ENCODE data around the gene IL11.

Gene IL11

GRCh38 chr19:55358493-55358892, 11.8 kb downstream of the IL11 start:
- TF ChIP-seq ZBTB7A (IDR thresholded peaks at IDR 0.05; ENCODE audit: low read depth) (no peak), TEAD4 (IDR thresholded peaks at IDR 0.05) (no peak), YY1 (IDR thresholded peaks at IDR 0.05; ENCODE audit: low read depth) (no peak)

GRCh38 chr19:55355213-55355821, 14.9 kb downstream of the IL11 start:
- TF ChIP-seq REST (IDR thresholded peaks at IDR 0.05; ENCODE audit: low read depth) (no peak), EGR1 (IDR thresholded peaks at IDR 0.05) (no peak), NFIC (IDR thresholded peaks at IDR 0.05) (0 out of 2 replicates have a peak, but pooled peaks have one; percentile 7), EP300 (IDR thresholded peaks at IDR 0.05; ENCODE audit: borderline replicate concordance) (no peak)
- TF ChIP-seq, protein P1, sequence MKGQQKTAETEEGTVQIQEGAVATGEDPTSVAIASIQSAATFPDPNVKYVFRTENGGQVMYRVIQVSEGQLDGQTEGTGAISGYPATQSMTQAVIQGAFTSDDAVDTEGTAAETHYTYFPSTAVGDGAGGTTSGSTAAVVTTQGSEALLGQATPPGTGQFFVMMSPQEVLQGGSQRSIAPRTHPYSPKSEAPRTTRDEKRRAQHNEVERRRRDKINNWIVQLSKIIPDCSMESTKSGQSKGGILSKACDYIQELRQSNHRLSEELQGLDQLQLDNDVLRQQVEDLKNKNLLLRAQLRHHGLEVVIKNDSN (IDR thresholded peaks at IDR 0.05), result no peak

DNA sequence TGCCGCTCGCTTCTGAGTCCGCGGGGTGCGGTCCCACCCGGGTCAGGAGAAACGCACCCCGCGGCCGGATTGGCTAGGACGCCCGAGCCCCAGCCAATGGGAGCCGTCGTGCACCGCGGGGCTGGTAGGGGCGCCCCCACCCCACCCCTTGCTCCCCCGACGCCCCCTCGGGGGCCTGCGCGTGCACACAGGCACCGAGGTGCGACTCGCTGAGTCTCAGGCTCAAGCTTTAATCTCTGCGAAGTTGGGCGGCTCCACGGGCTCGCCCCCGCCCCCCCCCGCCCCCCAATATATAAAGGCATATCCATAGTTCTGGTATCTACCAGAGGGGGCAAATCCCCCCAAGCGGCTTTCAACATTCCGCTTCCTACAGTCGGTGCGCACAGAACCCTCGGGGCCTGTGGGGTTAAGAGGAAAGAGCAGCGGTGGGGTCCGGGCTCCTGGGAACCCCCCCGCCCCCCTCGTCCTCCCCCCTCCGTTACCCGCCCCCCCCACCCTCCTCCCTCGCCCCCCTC, 15.5 kb downstream of the IL11 start, which contains the start of gene COX6B2:
COX6B2 (minus strand) TSS at position 22 of the 515 bp plus-strand sequence. CDS start 198 bp downstream, outside the sequence.
- TF ChIP-seq EGR1 (IDR thresholded peaks at IDR 0.05) (no peak), ZBTB7A (IDR thresholded peaks at IDR 0.05; ENCODE audit: low read depth) (no peak), EP300 (IDR thresholded peaks at IDR 0.05; ENCODE audit: borderline replicate concordance) (no peak), NFIC (IDR thresholded peaks at IDR 0.05) (no peak), YY1 (IDR thresholded peaks at IDR 0.05; ENCODE audit: low read depth) (no peak), TAF1 (IDR thresholded peaks at IDR 0.05; ENCODE audit: low read depth) (no peak), MAX (IDR thresholded peaks at IDR 0.05) (no peak), RAD21 (IDR thresholded peaks at IDR 0.05; ENCODE audit: low read depth) (no peak), FOXM1 (IDR thresholded peaks at IDR 0.05; ENCODE audit: borderline replicate concordance, low read depth) (no peak), REST (IDR thresholded peaks at IDR 0.05; ENCODE audit: low read depth) (no peak), CREB1 (IDR thresholded peaks at IDR 0.05; ENCODE audit: low read depth) (no peak), TCF12 (IDR thresholded peaks at IDR 0.05; ENCODE audit: low read depth) (no peak), TEAD4 (IDR thresholded peaks at IDR 0.05) (no peak), CEBPB (IDR thresholded peaks at IDR 0.05) (no peak)
- TF ChIP-seq, protein P1 (IDR thresholded peaks at IDR 0.05), result no peak

- 0 out of 2 replicates have a peak, but pooled peaks have one; percentile 17 for TF ChIP-seq ZBTB7A (IDR thresholded peaks at IDR 0.05; ENCODE audit: low read depth)
- TF ChIP-seq YY1 (IDR thresholded peaks at IDR 0.05; ENCODE audit: low read depth), result no peak
- no peak for TF ChIP-seq TAF1 (IDR thresholded peaks at IDR 0.05; ENCODE audit: low read depth)
- no peak for TF ChIP-seq FOXM1 (IDR thresholded peaks at IDR 0.05; ENCODE audit: borderline replicate concordance, low read depth)
- no peak for TF ChIP-seq REST (IDR thresholded peaks at IDR 0.05; ENCODE audit: low read depth)
- TF ChIP-seq CREB1 (IDR thresholded peaks at IDR 0.05; ENCODE audit: low read depth), result no peak
- no peak for TF ChIP-seq RAD21 (IDR thresholded peaks at IDR 0.05; ENCODE audit: low read depth)
- TF ChIP-seq, protein P1 (IDR thresholded peaks at IDR 0.05), result no peak
These were observed 16.2 kb downstream of the IL11 start for GRCh38 chr19:55353803-55354697.

Data from Ishikawa (cell line).